Lung (tissue), 12 donors: Measurements from ENCODE around the gene MAPKAPK3. TPM values are rescaled to one million over a fixed set of nuclear protein-coding genes. Genes with fewer than 3 reads are reported as not detected.

Source experiments
- ATAC-seq: fragments of 200-7000 bp; cut with Tn5 transposase; one replicate; pipeline ENCODE4 v1.9.1; 2020; ENCODE audit warnings: moderate number of reproducible peaks; ENCODE audit not compliant: insufficient read depth, low FRiP score
- DNase-seq, 3 donors: peaks; one replicate each; pipeline ENCODE4 v3.0.0-alpha.2; 2013 to 2017
- H3K27ac ChIP-seq, 2 donors: one replicate each; pipeline ENCODE4 v1.5.1; 2013; ENCODE audit warnings: mild to moderate bottlenecking in 2 of 2, moderate library complexity in 2 of 2, control low read depth in 1 of 2, inconsistent platforms in 1 of 2, low read depth in 1 of 2, low read length in 1 of 2
- H3K27me3 ChIP-seq, 3 donors: one replicate each; pipeline ENCODE4 v1.5.1; 2013; ENCODE audit warnings: low read length in 2 of 3; ENCODE audit not compliant: control insufficient read depth in 3 of 3, insufficient read depth in 3 of 3
- H3K36me3 ChIP-seq, 4 donors: one replicate each; pipeline ENCODE4 v1.5.1; 2013; ENCODE audit warnings: low read length in 4 of 4, mild to moderate bottlenecking in 1 of 4, moderate library complexity in 1 of 4; ENCODE audit not compliant: control insufficient read depth in 4 of 4, insufficient read depth in 4 of 4
- H3K4me1 ChIP-seq, 5 donors: one replicate each; pipeline ENCODE4 v1.5.1; 2013; ENCODE audit warnings: low read length in 5 of 5, mild to moderate bottlenecking in 2 of 5, moderate library complexity in 1 of 5; ENCODE audit not compliant: control insufficient read depth in 5 of 5, insufficient read depth in 5 of 5
- H3K4me3 ChIP-seq: one replicate; pipeline ENCODE4 v1.5.1; 2013; ENCODE audit warnings: mild to moderate bottlenecking, control low read depth, moderate library complexity
- H3K9ac ChIP-seq, 2 donors: one replicate each; pipeline ENCODE4 v1.5.1; 2013; ENCODE audit warnings: low read length in 2 of 2, control low read depth in 1 of 2; ENCODE audit not compliant: insufficient read depth in 1 of 2
- H3K9me3 ChIP-seq, 4 donors: one replicate each; pipeline ENCODE4 v1.5.1; 2013; ENCODE audit warnings: low read length in 3 of 4, mild to moderate bottlenecking in 1 of 4, moderate library complexity in 1 of 4; ENCODE audit not compliant: control insufficient read depth in 4 of 4, insufficient read depth in 3 of 4
- CTCF ChIP-seq: IDR thresholded peaks from 2 replicates; pipeline ENCODE4 v1.5.1; 2012; ENCODE audit warnings: mild to moderate bottlenecking; ENCODE audit errors: control extremely low read depth, extremely low read depth
- WGBS, 2 donors: extraction: QIAGEN DNeasy Blood & Tissue Kit; methylation state at CpG; one replicate each; pipeline ENCODE4 v1.1.7; 2013; 5-methylcytosine and 5-hydroxymethylcytosine counted together
- polyA plus RNA-seq, 2 donors: library from polyadenylated mRNA; stranded (reverse); fragments of 200-250 nt; gene quantifications; one replicate each; pipeline ENCODE4 v1.2.1, GENCODE V29; 2013
- total RNA-seq, 2 donors: library from RNA; depleted of rRNA in 1 of 2; stranded (reverse); fragments of >200 nt in 1 of 2; gene quantifications; one replicate each; pipeline ENCODE4 v1.2.1, GENCODE V29; 2014 to 2021
- donor health status: control.
- donor health status: control.
- donor health status: Bipolar disorder and iron deficiency.
- donor health status: healthy.
- donor health status: DM: yes; HTN: yes; CAD: no.

Gene MAPKAPK3
- total and polyA plus RNA-seq, 4 donors = 23.6 to 96.1 (median 71.4) TPM

GRCh38 chr3:50649451-50649931, 32.5 kb downstream of the MAPKAPK3 start:
- no peak for TF ChIP-seq CTCF
- Histone ChIP-seq H3K9ac (no peak overlapping the region), H3K4me1 (peaks cover 0 to 10% (median 4%) of the 10 kb centered on the region in 5 donors), H3K27me3 (no peaks in the 10 kb centered on the region), H3K36me3 (peaks cover 0 to 45% (median 0%) of the 10 kb centered on the region in 4 donors), H3K9me3 (no peaks in the 10 kb centered on the region), H3K27ac (peak overlapping the region in 1 of 2 donors; percentile 74), H3K4me3 (no peak overlapping the region)
- WGBS, 2 donors = 76 to 85% methylated on average over 8 of the region's 8 CpGs
- peak in 1 of 3 donors; percentile 34 for DNase-seq
- ATAC-seq = no peak

- H3K9ac ChIP-seq = no peak overlapping the region
- no peak overlapping the region for H3K4me3 ChIP-seq
- whole genome bisulfite sequencing, 2 donors = 91 to 100% methylated on average over 1 of the region's 1 CpG
- no peak for DNase-seq
- no peaks in the 10 kb centered on the region for H3K27me3 ChIP-seq
- peaks cover 0 to 10% (median under 1%) of the 10 kb centered on the region in 5 donors for H3K4me1 ChIP-seq
- ATAC-seq = no peak
- no peak for TF ChIP-seq CTCF
- H3K9me3 ChIP-seq = no peaks in the 10 kb centered on the region
- H3K27ac ChIP-seq = no peak overlapping the region
- H3K36me3 ChIP-seq = peaks cover 0 to 43% (median 0%) of the 10 kb centered on the region in 4 donors
Observed at GRCh38 chr3:50650018-50650417, 33.1 kb downstream of the MAPKAPK3 start.

- H3K36me3 ChIP-seq = peaks cover 0 to 31% (median 0%) of the 10 kb centered on the region in 4 donors
- no peaks in the 10 kb centered on the region for H3K27me3 ChIP-seq
- peaks cover 0 to 10% (median 0%) of the 10 kb centered on the region in 5 donors for H3K4me1 ChIP-seq
- no peak for DNase-seq
- TF ChIP-seq CTCF = no peak
- H3K9me3 ChIP-seq = no peaks in the 10 kb centered on the region
- WGBS, 2 donors = 88 to 96% methylated on average over 8 of the region's 8 CpGs
- no peak overlapping the region for H3K27ac ChIP-seq
- ATAC-seq = no peak
- H3K4me3 ChIP-seq = no peak overlapping the region
- no peak overlapping the region for H3K9ac ChIP-seq
Observed at GRCh38 chr3:50651445-50651844, 34.5 kb downstream of the MAPKAPK3 start.
